GM18526 (cell line): Measurements from ENCODE around the gene PDGFB.

Experiments
- POLR2A ChIP-seq: IDR thresholded peaks from 3 replicates; pipeline ENCODE4 v1.6.1; 2011; ENCODE audit not compliant: insufficient read length; ENCODE audit errors: extremely low read depth

Gene PDGFB

DNA sequence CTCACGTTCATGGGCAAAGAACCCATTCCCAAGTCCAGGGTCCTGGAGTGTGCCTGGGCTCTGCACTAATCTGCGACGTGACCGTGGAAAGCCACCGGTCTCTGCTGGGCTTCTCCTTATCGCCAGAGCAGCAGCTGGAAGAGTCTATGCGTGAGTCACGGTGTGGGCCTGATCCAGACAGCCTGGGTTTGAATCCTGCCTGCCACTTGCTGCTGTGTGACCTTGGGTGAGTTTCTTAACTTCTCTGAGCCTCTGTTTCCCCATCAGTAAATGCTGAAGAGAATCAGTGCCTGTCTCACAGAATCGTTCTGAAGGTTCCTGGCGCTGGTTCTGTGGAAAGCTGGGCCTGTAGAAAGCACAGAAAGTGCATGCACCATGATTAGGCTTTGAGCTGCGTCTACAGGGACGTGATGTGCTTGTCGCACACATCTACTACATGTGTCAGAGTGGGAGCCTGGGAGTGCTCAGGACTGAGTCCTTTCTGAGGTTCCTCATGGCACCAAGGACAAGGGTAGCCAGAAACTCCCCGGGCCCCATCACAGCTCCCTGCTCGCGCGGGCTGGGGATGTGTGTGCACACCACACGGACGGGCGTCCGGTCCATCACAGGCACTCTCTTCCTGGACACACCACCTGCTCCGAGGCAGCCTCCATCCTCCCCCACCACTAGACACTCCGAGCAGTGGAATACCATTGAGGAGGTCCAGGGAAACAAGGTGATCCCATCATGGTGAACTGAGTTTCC, 20.5 kb upstream of the PDGFB start:
- no peak for TF ChIP-seq POLR2A

DNA sequence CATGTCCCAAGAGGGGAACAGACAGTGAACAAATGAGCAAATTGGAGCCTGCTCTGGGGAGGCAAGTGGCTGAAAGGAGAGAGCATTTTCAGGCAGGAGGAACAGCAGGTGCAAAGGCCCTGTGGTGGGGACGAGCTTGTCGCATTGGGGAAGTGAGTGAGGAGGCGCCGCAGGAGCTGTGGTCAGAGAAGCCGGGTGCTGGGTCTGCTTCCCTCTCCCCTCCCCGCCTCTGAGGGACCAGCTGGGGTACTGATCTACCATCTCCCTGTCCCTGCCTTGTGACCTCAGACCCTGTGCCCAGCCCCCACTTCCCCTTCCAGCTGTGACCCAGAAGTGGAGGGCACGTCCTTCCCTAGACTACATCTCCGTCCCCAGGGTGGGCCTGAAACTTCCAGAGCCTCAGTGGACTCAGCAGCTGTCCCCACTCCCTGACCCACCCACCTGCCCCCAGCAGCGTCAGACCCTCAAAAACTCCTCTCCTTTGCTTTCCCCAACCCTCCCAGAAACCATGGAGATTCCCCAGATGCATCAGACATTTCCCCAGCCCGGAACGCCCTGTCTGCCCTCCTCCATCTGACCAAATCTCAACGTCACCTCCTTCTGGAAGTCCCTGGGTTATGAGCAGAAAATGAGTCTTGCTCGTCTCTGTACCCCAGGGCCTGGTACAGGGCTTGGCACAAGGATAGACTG, 19.7 kb upstream of the PDGFB start:
- TF ChIP-seq POLR2A, result no peak

DNA sequence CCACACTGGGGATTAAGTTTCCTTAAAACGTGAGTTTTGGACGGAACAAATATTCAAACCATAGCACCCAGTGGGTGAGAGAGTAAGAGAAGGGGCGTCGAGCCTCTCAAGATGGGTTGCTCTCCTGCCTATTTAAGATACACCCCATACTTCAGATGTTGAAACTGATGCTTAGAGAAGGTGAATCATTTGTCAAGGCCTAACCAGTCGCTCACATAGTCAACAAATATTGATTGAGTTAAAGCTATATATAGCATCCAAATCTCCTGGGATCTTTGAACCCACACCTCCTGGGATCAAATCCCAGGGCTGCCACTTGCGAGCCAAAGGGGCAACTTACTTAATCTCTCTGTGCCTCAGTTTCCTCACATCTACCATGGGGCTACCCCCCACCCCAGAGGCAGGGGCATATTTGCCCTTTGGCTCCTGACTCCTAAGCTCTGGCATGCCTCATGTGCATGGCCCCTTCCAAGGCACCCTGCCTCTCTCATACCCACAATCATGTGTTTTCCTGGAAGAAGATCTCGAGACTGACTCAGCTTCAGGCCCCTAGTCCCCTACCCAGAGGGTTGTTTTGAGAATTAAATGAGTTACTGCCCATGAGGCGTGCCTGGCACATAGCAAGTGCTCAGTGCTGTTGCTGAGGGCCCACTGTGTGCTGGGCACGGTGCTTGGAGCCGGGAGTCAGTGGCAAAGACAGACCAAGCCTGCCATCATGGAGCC, 19.0 kb upstream of the PDGFB start:
- TF ChIP-seq POLR2A, result no peak

DNA sequence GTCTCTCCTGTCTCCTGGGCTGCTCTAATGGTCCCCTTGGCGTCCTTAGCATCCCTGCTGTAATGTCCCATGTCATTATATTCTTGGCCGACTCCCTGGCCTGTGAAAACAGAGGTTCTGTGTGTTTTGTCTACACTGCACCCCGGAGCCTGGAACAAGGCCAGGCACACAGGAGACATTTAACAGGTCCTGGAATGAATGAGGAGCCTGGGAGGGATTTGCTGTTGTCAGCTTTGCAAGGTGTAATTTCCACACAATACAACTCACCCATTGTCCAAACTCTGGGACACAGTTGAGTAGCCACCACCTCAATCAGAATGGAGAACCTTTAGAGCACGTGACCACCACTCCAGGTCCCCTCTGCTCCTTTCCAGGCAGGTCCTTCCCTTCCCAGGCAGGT, 14.9 kb upstream of the PDGFB start:
- no peak for TF ChIP-seq POLR2A

DNA sequence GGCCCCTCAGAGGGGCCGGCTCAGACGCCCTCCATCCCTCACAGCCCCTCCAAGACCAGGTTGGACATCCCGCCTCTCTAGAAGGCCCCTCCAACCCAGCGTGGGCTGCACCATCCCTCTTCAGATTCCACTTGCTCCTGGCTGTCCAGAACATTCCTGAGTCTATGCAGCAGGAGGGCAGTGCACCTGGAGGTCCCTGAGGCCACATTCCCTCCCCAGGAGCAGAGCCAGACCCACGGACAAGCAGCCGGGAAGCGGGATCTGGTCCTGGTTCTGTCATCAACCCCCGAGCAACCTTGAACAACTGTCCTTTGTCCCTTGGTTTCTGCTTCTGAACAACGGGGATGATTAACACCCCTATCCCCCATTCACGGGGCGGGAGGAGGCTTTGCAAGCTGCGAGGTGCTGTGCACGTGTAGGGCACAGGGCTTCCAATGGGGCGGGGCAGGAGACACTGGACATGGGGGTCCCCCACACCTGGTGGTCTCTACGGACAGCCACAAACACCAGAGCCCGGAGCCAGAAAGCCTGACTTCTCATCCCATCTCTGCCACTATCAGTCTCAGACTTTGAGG, 13.2 kb upstream of the PDGFB start:
- no peak for TF ChIP-seq POLR2A

DNA sequence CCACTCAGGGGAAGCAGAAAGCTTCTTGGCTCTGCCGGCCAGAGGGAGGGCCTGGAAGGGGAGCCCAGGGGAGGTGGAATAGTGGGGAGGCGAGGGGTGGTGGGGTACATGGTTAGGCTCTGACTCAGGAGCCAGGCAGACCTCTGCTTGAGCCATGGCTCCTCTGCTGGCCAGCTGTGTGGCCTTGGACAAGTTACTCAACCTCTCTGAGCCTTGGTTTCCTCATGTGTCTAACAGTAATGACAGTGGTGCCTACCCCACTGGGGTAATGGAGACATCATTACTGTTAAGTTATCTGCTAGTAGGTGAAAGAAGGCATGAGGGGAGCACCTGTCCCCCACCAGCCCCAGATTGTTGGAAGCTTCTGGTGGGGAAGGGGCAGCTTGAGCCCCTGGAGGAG, 12.2 kb upstream of the PDGFB start:
- TF ChIP-seq POLR2A, result no peak

DNA sequence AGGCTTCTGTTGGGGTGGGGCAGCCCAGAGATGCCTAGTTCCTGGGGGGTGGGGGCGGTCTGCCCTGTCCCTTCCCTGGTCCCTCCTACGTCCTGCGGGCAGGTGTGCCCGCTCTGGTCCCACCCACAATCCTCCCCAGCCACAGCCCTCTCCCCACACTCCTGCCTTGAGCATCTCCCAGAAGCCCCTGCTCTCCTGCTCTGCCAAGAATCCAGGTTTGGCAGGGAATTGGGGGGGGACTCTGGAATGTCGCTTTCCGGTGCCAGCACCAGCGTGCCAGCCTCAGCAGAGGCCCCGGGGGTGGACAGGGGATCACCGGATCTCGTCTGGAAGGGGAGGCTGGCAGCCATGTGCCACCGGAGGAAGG, 11.4 kb upstream of the PDGFB start:
- TF ChIP-seq POLR2A, result no peak

DNA sequence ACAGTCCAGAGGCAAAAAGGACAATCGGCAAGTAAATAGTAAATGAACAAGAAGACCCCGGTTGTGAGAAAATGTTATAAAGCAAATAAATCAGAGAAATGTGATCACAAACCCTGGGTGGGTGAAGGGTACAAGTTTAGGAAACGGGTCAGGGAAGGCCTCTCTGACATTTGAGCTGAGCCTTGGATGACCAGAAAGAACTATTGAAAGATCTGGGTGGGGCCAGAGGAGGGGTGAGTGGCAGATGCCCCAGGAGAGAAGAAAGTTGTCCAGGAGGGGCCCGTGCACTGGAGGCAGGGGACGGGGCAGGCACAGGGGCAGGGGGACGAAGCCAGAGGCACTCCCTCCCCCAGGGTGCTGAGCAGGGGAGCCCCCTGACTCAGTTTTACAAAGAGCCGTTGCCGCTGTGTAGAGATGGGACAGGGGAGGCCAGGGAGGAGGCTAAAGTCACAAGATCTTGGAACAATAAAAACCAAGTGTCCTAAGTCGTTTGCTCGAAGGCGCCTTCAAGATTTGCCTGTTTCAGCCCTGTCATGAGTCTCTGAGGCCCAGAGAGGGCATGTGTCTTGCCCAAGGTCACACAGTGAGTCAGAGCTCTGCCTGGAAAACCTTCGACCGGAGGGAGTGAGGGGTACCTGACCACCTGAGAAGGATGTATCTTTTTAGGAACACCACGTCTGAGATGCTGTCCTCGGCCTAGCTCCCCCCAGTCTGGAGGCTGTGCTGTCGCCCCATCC, 10.8 kb upstream of the PDGFB start:
- no peak for TF ChIP-seq POLR2A

DNA sequence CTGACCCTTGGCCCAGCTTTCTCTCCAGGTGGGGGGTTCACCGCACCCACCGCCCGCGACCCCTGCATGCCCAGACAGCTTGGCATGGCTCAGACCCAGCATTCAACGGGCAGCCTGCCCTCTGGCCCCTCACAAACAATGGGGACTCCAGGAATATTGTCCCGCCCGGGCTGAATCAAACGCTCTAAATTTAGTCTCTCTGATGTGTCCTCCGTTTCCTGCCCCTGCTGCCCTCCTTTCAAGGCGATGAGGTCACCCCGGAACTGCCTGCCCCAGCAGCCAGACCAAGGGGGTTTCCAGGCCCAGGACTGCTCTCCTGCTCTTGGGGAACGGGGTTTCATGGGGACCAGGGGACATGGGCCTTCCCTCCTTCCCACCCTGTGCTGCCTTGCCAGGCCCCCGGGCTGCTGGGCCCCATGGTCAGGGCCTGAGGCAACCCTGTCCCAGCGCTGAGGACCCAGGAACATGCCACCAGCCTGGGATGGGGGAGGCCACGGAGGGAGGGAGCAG, 10.1 kb upstream of the PDGFB start:
- no peak for TF ChIP-seq POLR2A

DNA sequence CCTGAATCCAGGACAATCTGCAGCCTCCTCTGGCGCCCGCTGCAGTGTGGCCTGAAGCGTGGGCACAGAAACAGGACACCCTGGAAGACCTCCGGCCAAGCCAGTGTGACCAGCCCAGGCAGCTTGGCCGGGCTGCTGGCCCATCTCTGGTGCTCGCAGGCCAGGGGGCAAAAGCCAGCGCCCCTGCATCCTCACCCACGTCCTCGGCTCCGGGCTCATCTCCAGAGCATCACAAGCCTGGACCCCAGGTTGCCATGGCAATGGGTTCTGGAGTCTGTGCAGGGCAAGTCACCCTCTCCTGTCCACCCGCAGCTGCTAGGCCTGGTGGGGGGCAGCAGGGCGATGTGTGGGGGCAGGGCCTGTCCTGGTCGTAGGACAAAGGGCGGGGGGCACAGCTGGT, 9.3 kb upstream of the PDGFB start:
- TF ChIP-seq POLR2A, result no peak

DNA sequence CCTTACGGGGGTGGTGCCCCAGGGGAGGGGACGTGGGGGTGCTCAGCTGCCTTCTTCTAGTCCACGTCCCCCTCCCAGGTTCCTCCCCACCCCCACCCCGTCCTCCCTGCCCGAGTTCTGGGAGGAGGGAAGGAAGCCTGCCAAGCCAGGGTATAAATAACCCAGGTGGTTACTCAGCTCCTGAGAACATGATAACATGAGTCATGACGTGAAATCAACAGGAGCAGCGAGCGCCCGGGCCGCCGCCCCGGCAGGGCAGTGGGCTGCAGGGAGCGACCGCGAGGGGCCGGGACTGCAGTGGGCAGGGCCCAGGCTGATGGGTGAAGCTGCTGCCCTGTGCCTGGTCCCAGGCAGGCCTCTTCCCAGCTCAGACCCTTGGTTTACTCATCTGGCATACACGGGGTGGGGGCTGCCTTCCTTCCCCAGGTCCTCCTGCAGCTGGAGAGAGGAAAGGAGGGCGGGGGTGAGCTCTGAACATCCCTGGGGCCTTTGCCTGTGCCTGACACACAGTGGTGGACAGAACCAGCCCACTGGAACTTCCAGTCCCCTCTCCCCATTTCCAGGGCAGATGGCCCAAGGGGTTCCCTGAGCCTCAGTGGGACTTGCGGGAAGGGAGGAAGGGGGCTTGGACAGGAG, 8.8 kb upstream of the PDGFB start:
- TF ChIP-seq POLR2A, result no peak

DNA sequence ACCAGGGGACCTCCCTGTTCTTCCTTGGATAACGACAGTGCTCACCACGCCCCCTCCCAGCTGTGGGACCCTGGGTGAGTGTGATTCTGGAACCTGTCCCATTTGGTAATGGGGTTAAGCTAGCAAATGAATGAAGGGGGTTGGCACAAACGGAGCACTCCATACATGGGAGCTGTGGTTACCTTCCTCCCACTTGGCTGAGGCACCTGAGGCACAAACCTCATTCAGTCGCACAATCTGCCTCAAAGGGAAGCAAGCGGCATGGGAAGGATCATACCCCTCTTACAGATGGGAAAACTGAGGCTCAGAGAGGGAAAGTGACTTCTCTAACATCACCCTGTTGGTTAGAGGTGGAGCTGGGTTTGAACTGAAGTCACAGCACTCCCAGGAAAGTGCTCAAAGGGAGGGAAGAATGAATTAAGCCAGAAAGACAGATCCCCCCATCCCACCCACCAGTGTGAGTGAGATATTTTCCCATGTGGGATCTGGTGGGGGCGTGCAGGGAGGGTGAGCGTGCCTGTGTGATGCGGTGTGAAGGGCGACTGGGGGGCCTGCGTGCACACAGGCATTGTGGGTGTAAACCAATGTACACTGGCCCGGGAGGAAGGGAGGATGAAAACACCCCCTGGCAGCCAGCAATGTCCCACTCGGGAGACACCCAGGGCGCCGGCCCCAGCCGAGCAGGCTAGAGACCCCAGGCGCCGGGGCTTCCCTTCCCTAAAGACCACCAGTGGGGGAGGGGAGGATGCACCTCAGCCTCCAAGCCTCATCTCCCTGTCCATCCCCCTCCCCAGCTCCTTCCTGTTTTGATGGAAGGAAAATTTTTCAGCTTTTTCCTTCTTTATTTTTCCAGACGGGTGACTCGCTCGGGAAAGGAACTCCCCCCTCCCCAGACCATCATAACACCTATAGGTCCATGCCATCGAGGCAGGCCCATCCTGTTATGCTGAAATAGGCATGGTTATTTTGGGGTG, 8.0 kb upstream of the PDGFB start:
- no peak for TF ChIP-seq POLR2A

DNA sequence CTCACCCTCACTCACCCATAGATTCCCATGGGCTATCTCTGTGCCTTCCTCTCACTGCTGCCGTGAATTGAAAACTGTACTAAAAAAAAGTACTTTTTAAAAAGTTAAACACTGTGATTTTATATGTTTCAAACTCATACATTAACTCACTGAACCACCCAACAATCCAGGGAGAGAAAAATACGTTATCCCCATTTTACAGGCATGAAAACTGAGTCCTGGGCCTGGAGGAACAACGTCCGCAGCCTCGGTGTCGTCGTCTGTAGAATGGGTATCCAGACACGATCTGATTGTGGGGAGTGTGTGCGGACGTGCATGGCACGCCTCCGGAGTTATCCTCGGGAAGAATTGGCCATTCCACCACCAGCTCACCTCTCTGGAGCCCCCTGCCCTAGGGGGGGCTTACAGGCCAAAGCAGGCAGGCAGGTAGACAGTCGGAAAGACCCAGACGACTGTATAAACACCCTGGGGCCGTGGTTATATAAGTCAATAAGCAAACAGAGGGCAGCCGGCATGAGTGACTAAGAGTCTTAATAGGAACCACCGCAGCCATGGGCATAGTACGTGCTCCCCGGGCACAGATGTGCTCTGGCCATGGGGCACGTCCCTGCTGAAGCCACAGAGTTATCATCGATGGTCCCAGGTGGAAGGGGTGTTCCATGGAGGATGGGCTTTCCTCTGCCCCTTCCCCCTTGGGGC, 7.1 kb upstream of the PDGFB start:
- TF ChIP-seq POLR2A, result no peak
